Measurements from ENCODE around the gene SHB. TPM values are rescaled to one million over a fixed set of nuclear protein-coding genes. Genes with fewer than 3 reads are reported as not detected.

The SHB gene
- total RNA-seq, 1 donor from 2014 or later = 18.5 TPM

- TF ChIP-seq CTCF (IDR thresholded peaks at IDR 0.05; ENCODE audit: unreplicated experiment) = no peak
- H3K4me3 Mint-ChIP-seq (ENCODE audit: unreplicated experiment) = no peak overlapping the region
- peaks cover 8% of the 10 kb centered on the region for H3K27me3 Mint-ChIP-seq (ENCODE audit: unreplicated experiment)
- no peak overlapping the region for H3K27ac Mint-ChIP-seq (ENCODE audit: unreplicated experiment)
- H3K9me3 Mint-ChIP-seq (ENCODE audit: unreplicated experiment) = no peaks in the 10 kb centered on the region
- H3K36me3 Mint-ChIP-seq (ENCODE audit: low read depth, unreplicated experiment) = no peaks in the 10 kb centered on the region
- DNase-seq (ENCODE audit: low spot score) = no peak
- peaks cover 65% of the 10 kb centered on the region for H3K4me1 Mint-ChIP-seq (ENCODE audit: unreplicated experiment)
Observed at GRCh38 chr9:38063363-38063707, 5.7 kb downstream of the SHB start.

- Mint-ChIP-seq H3K27me3 (ENCODE audit: unreplicated experiment) (peaks cover 8% of the 10 kb centered on the region), H3K4me3 (ENCODE audit: unreplicated experiment) (no peak overlapping the region), H3K9me3 (ENCODE audit: unreplicated experiment) (no peaks in the 10 kb centered on the region), H3K27ac (ENCODE audit: unreplicated experiment) (no peak overlapping the region), H3K36me3 (ENCODE audit: low read depth, unreplicated experiment) (no peaks in the 10 kb centered on the region), H3K4me1 (ENCODE audit: unreplicated experiment) (peaks cover 71% of the 10 kb centered on the region)
- no peak for TF ChIP-seq CTCF (IDR thresholded peaks at IDR 0.05; ENCODE audit: unreplicated experiment)
- DNase-seq (ENCODE audit: low spot score) = no peak
Observed at GRCh38 chr9:38062498-38063362, 6.3 kb downstream of the SHB start.

- Mint-ChIP-seq H3K9me3 (ENCODE audit: unreplicated experiment) (no peaks in the 10 kb centered on the region), H3K4me3 (ENCODE audit: unreplicated experiment) (no peak overlapping the region), H3K27ac (ENCODE audit: unreplicated experiment) (no peak overlapping the region), H3K27me3 (ENCODE audit: unreplicated experiment) (peaks cover 6% of the 10 kb centered on the region), H3K4me1 (ENCODE audit: unreplicated experiment) (peaks cover 73% of the 10 kb centered on the region), H3K36me3 (ENCODE audit: low read depth, unreplicated experiment) (no peaks in the 10 kb centered on the region)
- no peak for DNase-seq (ENCODE audit: low spot score)
- no peak for TF ChIP-seq CTCF (IDR thresholded peaks at IDR 0.05; ENCODE audit: unreplicated experiment)
Observed at GRCh38 chr9:38062106-38062497, 6.9 kb downstream of the SHB start.

GRCh38 chr9:38061326-38061977 lies 7.6 kb downstream of the SHB start:
- no peak for TF ChIP-seq CTCF (IDR thresholded peaks at IDR 0.05; ENCODE audit: unreplicated experiment)
- Mint-ChIP-seq H3K9me3 (ENCODE audit: unreplicated experiment) (no peaks in the 10 kb centered on the region), H3K4me1 (ENCODE audit: unreplicated experiment) (peaks cover 67% of the 10 kb centered on the region)

GRCh38 chr9:38060681-38061080 lies 8.3 kb downstream of the SHB start:
- no peaks in the 10 kb centered on the region for H3K9me3 Mint-ChIP-seq (ENCODE audit: unreplicated experiment)
- no peak for TF ChIP-seq CTCF (IDR thresholded peaks at IDR 0.05; ENCODE audit: unreplicated experiment)
- no peaks in the 10 kb centered on the region for H3K36me3 Mint-ChIP-seq (ENCODE audit: low read depth, unreplicated experiment)
- H3K4me3 Mint-ChIP-seq (ENCODE audit: unreplicated experiment) = no peak overlapping the region
- H3K27ac Mint-ChIP-seq (ENCODE audit: unreplicated experiment) = no peak overlapping the region
- DNase-seq (ENCODE audit: low spot score) = no peak
- H3K4me1 Mint-ChIP-seq (ENCODE audit: unreplicated experiment) = peaks cover 59% of the 10 kb centered on the region
- H3K27me3 Mint-ChIP-seq (ENCODE audit: unreplicated experiment) = peaks cover under 1% of the 10 kb centered on the region

More at GRCh38 chr9:38061326-38061977, 7.6 kb downstream of the SHB start:
- no peak overlapping the region for H3K4me3 Mint-ChIP-seq (ENCODE audit: unreplicated experiment)
- no peak overlapping the region for H3K27ac Mint-ChIP-seq (ENCODE audit: unreplicated experiment)
- no peaks in the 10 kb centered on the region for H3K36me3 Mint-ChIP-seq (ENCODE audit: low read depth, unreplicated experiment)
- no peak for DNase-seq (ENCODE audit: low spot score)
- H3K27me3 Mint-ChIP-seq (ENCODE audit: unreplicated experiment) = peaks cover 4% of the 10 kb centered on the region
